GM18511 (cell line): ENCODE results near the gene CBFA2T3.
A peak's percentile ranks its signal among the peaks of the same experiment; 100 is the strongest.

Source experiments
- ATAC-seq: cut with Tn5 transposase; IDR thresholded peaks from one replicate; pipeline ENCODE4 v1.9.1; 2021; ENCODE audit warnings: mild to moderate bottlenecking, moderate library complexity; ENCODE audit not compliant: unreplicated experiment

The CBFA2T3 gene

DNA sequence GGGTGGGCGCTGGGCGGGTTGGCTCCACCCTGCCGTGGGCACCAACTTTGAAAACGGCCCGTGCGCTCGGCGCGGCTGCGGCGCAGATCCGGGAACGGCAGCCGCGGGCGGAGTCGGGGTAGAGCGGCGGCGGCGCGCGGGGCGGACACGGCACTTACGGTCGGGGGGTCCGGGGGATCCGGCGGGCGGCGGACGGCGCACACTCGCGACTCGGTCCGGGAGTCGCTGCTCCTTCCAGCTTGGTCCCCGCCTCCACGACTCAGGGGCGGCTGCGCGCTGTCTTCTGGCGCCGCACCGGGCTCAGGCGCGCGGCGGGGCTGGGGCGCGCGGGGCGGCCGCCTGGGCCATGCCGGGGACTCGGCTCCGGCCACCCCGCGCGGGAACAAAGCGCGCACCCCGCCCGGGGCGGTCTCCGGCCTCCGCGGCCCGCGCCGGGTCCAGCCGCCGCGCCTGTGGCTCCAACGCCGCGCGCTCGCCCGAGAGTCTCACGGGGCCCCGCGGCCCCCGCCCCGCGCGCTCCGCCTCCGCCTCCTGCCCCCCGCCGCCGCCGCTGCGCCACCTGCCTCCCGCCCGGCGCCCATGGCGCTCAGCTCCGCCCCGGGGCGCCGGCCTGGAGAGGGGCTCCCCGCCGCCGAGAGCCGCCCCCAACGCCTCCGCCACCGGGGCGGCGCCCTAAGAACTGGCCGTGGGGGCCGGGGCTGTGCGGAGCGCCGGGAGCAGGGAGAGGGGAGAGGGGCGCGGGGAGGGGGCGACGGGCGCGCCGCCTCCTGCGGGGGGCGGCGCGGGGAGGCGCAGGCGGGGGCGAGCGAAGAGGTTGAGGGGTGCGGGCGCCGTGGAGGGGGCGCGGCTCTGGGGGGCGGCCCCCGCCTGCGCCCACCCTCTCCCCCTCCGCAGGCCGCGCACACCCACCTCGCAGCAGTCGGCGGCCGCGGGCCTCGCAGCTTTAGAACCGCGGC lies 35.9 kb downstream of the CBFA2T3 start:
- peak; percentile 42 for ATAC-seq

DNA sequence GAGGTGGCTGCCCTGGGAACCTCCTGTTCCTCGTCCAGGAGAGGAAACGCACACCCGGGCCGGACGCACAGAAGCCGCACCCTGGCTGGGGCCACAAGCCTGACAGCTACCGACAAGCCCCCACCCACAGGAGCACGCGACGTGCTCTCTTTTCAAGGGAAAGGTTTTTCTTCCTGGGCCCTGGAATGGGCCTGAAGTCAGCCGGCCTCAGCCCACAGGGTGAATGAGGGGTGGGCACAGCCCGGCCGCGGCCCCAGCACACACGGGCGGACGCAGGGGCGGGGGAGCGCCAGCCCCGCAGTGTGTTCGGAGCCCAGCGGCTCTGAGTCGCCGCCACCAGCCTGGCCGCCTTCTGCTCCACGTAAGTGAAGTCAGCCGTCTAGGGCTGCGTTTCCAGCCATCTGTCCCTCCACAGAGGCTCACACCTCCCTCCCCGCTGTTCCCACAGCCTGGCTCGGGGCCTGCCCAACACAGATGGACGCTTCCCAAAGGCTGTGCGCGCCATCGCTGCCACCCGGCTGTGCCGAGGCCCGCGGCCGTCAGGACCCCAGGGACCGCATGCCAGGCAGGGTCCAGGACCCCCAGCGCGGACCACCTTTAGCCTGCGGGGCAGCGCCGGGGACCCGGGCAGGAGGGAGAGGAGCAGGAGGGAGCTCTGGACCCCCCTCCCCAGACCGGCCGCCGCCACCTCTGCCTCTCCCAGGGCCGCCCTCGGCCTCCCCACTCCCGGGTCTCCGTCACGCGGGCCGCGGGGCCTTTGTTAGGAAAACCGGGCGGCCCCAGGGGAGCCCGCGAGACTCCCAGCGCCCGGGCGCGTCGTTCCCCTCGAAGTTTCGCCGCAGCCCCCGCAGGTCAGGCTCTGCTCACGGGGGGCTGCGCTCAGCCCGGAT lies 36.8 kb downstream of the CBFA2T3 start:
- ATAC-seq = no peak

DNA sequence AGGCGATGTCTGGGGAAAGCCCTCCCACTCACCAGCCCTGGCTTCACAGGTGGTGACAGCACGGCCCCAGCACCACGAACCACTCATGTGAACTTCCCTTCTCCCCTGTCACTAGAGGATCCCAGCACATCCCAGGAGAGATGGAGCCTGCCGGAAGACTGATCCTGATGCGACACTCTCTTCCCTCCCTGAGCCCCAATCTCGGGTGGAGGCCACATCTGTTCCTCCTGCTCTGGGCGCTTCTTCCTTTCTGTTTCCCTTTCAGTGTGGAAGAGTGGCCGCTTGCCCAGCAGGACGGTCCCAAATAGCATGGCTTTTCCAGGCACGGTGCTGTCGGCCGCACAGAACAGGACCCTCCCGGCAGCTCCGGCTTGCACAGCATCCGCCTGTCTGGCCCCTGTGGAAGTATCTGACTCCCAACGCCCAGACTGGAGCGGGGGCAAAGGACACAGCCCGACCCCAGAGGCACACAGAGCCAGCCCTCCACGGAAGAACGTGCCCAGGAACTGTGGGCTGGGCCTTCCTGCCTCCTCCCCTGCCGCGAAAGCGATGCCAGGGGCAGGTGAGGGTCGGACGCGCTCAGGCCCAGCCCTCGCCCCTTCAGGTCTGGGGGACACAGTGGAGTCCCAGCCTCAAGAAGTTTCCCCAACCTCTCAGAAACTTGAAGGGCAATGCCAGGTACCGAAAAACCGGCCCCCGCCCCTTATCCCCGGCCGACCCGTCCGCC lies 37.6 kb downstream of the CBFA2T3 start:
- ATAC-seq = no peak

DNA sequence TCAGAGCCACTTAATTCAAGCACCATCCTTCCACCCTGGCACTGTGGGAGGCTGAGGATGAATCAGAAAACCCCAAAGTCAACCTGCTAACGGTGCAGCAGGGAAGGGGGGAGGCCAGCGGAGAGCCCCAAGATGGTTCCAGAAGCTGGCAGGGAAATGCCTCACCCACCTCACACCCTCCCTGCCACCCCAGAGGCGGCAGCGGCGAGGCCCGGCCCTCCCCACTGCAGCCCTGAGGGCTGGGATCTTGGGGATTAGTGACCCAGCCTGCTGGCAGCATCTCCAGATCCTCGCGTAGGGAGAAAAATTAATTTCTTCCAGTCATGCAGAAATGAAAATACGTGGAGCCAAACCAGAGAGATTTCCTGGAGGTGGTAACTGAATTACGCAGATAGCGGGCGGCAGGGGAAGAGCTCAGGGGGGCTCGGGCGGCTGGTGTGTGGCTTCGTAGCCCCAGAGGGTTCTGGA lies 38.2 kb downstream of the CBFA2T3 start:
- ATAC-seq = no peak

DNA sequence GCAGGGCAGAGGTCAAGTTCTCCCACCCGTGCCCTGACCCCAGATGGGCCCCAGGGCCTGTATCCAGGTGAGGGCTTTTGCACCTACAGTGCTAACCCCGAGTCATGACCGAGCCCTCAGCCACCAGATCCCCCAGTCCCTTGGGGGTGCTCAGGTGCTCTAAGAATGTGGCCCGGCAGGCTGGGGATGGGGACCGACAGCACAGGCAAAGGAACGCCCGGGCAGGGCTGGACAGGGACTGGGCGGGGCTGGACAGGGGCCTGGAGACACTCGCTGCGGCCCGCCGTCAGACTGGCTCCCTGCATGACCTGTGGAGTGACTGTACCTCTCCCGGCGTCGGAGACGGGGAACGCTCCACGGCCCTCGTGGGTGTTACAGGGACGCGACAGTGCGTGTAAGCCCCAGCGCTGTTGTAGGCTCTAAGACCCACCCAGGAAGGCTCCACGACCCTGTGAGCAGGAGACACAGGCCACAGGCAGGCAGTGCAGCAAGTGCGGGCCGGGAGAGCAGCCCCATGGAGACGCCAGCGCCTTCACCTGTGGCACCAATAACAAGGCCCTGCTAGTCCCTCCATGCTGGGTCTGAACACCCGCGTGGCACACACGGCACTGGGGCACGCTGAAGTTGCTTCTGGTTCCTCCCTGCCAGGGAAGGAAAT lies 38.8 kb downstream of the CBFA2T3 start:
- ATAC-seq = no peak

DNA sequence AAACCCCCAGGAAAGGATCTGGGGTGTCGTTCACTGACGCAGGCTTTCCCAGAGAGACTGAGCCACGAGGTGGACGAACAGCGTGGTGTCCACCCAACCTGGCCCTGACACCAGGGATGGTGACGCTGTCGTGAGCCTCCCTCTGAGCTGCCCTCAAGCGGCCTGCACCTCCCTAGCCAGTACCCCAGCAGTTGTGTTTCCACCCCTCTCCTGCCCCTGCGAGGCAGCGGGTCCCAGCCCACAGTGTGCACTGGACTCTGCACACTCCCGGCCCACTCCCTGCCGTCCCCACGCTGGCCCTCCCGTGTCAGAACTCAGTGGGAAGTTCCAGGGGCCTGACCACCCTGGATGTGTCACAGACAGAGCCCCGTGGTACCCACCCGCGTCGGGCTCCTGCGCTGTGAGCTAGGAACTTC lies 39.8 kb downstream of the CBFA2T3 start:
- no peak for ATAC-seq

DNA sequence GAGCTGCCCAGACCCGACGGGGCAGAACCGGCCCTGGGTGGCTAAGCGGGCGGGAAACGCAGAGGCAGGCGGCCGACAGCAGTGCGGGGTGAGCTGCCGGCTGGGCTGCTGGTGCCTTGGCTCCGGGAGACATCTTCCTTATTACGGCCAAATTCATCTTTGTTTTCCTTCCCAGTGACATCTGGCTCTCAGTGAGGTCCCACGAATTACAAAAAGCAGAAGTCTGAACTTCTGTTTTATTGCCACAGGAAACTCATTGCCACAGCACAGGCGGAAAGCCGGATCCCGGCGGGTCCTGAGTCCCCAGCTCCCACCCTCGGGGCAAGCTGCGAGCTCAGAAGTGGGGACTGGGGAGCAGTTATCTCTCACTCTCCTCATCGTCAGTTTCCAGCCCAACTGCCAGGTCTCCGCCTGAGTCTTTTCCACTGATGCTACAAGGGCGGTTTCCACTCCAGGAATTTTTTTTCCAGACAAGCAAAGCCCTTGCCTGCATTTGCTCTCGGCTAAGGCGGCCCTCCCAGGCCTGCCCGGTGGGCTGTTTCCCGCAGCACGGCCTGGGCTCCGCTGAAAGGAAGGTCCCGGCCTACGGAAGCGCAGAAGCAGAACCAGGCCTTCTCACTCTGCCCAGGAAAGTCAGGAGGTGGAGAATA lies 40.3 kb downstream of the CBFA2T3 start:
- no peak for ATAC-seq

DNA sequence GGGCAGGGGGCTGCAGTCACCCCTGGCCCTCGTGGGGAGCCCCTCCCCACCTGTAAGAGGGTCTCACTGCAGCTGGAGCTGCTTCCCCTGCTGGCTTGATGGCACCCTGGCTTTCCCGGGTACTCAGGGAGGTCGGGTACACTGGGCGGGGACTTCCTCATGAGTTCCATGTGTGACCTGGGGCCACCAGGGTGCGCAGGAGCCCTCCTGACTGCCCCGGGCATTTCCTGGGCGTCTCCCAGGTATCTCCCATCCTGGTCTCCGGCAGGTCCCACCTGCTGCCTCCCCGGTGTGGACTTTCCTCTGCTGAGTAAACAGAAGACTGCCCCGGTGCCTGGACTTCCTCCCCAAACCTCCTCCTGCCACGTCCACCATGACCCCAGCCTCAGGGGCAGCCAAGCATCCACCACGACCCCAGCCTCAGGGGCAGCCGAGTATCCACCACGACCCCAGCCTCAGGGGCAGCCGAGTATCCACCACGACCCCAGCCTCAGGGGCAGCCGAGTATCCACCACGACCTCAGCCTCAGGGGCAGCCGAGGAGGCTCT lies 40.9 kb downstream of the CBFA2T3 start:
- ATAC-seq = no peak

DNA sequence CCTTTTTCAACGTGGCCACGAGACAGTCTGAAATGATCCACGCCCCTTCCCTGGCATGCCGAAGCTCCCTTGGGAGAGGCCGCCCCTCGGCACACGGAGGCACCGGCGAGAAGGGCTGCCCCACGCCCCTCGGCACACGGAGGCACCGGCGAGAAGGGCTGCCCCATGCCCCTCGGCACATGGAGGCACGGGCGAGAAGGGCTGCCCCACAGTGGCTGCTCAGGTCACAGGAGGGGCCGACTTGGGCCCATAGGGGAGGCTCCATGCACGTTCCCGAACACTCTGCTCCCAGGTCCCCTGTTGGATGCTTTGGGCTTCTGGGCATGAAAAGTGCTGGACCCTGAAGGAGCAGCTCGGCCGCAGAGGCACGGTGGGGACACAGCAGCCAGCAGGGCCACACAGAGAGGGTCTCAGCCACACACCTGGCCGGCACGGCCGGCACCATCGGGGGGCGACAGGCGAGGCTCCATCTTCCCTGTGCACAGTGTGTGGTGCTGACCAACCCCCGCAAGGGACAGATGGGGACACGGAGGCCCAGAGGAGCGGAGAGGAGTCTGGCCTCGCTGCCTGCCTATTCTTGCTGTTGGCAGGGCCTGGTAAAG lies 42.8 kb downstream of the CBFA2T3 start:
- ATAC-seq = no peak

DNA sequence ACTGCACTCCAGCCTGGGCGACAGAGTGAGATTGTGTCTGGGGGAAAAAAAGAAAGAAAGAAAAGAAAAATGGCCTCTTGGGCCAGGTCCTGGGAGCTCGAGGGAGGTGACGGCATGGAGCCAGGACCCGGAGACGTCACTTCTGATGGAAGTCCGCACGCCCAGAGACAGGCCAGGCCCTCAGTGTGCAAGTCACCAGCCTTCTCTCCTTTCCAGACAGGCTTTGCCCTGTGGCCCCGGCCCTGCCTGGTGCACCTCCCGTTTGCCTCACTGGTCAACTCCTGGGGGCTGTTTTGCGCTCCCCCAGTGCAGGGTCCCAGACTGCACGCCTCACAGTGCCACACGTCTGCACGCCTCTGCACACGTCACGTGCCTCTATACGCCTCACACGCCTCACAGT lies 44.1 kb downstream of the CBFA2T3 start:
- no peak for ATAC-seq

DNA sequence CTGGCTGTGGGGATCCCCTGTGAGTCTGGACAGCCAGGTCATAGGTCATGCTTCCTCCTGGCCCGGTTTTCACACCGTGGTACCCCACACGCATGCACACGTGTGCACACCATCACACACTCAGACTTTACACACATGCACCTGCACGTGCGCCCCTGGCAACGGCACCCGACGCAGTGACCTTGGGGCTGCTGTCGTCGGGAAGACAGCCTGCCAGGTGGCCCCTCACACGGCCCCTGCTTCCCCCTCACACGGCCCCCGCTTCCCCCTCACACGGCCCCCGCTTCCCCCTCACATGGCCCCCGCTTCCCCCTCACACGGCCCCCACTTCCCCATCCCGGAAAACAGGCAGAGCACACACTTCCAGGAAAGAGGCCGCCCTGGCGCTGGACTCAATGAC lies 45.1 kb downstream of the CBFA2T3 start:
- ATAC-seq = no peak

DNA sequence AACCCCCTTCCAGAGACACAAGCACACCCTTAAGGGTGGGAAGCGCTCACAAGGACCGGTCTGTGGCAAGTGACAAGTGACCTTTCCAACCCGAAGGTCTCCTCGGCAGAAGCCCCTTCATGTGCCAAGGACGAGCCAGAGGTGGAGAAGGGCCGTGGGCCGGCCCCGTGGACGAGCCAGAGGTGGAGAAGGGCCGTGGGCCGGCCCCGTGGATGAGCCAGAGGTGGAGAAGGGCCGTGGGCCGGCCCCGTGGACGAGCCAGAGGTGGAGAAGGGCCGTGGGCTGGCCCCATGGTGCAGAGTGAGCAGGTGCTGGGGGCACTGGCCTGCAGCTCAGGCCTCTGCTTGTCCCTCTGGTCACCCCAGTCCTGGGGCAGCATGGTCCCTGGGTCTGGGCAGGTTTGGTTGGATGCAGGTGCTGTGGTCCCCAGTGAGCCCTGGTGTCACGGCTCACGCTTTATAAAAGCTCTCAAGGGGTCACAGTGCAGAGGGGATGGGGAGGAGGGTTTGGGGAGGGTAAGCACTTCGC lies 45.6 kb downstream of the CBFA2T3 start:
- no peak for ATAC-seq

DNA sequence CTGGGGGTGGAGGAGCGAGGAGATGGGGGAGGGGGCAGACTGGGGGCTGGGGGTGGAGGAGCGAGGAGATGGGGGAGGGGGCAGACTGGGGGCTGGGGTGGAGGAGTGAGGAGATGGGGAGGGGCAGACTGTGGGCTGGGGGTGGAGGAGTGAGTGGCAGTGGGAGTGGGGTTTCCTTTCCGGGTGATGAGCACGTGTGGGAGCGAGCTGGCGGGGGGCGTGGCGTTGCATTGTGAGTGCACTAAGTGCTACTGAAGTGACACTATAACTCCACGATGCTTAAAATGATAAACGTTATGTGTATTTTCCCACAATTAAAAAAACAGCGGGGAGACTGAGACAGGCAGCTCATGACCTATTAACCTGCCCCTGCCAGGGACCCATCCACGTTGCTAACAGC lies 46.3 kb downstream of the CBFA2T3 start:
- no peak for ATAC-seq

DNA sequence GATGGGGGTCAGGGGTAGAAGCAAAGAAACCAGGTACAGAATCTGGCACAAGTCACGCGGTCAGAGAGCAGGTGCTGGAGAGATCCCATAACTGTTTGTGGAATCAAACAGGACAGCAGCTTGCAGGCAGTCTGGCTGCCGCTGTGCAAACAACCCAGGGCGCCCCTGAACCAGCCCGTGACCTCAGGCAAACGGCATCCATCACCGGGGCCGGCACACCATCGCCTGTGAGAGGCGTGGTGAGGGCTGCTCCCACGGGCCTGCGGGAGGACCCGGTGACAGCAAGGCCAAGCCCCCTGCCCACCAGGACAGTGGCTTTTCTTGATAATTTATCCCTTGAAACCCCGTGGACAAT lies 47.9 kb downstream of the CBFA2T3 start:
- ATAC-seq = no peak

DNA sequence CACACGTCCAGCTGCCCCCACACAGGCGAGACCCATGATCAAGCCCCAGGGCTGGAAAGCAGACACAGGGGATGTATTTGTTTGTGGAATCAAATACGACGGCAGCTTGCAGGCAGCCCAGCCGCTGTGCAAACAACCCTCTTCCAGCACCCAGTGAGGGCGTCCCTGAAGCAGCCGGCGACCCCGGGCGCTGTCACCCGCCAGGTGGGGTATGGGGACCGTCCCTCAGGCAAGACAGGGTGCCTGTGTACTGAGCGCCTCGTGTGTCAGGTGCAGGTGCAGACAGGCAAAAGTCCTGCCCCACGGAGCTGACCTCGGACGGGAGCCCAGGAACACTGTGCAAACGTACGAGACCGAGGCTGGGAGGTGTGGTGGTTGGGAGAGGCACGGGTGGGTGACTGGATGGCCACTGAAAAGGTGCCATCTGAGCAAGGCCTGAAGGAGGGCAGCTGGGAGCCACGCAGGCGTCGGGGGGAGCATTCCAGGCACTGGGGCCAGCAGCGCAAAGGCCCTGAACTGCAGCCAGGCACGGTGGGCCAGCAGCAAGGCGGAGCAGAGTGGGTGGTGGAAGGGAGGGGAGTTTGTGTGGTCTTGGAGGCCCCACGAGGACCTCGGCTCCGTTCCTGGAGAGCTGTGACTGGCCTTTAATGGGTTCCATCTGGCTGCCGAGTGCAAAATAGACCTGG lies 48.5 kb downstream of the CBFA2T3 start:
- no peak for ATAC-seq

DNA sequence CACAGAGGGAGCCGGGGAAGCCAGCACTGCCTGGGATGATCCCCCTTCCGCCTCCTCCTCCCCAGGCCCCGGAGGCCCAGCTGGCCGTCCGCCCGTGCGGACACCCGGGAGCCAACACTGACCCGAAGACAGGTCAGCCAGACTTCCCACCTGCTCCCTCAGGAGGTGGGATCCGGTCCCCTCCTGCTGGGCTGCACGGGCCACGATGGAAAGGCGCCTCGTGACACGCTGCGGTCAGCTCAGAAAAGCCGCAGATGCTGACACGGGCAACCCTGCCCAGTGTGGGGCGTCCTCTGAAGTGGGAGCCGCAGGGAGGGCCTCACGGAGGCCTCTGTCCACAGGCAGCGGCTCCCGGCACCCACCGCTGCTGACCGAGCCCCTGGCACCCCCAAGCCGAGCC lies 49.3 kb downstream of the CBFA2T3 start:
- ATAC-seq = no peak

DNA sequence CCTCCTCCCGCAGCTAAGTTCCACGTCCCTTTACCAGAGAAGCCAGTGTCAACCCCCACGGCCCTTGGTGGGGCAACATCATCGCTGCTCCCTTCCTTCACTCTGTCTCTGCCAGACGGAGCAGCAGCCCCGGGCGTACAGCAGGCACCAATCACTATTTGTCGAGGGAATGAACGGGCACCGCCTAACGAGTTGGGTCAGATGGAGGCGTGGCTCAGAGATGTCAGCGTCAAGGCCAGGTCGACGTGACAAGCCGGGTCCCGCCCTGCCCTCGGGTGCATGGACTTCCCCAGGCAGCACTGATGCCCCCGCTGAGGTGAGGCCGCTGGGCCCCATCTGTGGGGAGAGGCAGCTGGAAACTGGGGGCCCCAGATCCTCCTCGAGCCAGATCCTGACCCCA lies 50.0 kb downstream of the CBFA2T3 start:
- no peak for ATAC-seq

DNA sequence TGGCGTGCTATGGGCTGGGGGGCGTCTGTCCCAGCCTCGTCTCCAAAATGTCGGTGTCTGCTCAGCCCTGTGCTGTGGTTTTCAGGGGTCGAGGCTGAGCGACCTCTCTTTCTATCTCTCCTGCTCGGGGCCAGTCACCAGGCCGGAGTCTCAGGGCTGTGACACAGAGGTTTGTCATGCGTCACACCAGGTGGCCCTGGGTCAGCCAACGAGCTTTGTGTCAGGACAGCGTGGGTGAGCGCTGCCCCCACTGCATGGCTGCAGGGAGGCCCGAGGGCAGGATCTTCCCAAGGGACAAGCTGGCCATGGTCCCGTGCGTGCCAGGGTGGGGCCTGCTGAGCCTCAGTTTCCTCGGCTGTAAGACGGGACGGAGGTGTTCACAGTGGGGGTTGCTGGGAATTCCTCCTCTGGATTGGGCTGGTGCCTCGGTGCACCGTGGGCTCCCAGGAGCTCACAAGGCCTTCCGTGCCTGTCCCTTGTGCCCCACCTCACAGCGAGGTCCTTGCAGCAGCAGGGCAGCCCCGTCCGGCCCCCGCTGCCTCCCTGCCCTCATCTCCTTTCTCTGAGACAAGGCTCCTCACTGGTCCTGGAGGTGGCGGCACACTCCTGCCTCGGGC lies 50.5 kb downstream of the CBFA2T3 start:
- ATAC-seq = no peak
